GM21423 (cell line): Measurements from ENCODE around the gene TMF1.

Source experiments
- ATAC-seq: cut with Tn5 transposase; IDR thresholded peaks from one replicate; pipeline ENCODE4 v1.9.1; 2021; ENCODE audit warnings: mild to moderate bottlenecking, moderate library complexity; ENCODE audit not compliant: unreplicated experiment

TMF1 gene

DNA sequence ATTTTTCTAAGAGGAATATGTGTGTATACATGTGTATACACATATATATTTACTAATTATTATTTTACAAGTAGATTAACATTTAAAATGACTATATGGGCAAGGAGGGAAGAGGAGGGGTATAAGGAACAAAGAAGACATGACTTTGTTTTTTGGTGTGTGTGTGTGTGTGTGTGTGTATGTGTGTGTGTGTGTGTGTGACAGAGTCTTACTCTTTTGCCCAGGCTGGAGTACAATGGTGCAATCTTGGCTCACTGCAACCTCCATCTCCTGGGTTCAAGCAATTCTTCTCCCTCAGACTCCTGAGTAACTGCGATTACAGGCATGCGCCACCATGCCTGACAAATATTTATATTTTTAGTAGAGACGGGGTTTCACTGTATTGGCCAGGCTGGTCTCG is 36.0 kb downstream of the TMF1 start:
- no peak for ATAC-seq

DNA sequence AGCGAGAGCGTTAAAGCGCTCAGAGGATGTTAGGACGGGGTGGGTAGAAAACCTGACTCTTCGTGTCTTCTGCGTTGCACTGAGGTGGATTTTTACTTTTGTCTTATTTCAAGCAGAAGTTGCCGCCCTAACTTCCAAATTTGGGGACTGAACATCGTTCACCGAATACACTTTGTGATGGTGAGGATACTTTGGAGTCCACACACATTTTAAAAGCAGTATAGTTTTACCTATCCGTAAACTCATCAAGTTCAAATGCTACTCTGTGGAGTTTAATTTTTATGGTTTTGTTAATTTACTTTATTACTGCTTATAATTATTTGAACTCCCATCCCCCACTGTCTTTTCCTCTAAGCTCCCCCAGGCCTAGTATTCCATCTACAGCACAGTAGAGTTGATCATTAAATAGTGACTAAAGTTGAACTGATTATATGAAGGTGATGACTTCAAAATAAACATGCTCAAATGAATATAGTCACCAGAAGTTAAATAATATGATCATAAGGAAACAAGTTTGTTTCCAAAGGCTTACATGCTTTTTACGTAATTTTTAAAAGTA is 38.0 kb downstream of the TMF1 start:
- no peak for ATAC-seq

DNA sequence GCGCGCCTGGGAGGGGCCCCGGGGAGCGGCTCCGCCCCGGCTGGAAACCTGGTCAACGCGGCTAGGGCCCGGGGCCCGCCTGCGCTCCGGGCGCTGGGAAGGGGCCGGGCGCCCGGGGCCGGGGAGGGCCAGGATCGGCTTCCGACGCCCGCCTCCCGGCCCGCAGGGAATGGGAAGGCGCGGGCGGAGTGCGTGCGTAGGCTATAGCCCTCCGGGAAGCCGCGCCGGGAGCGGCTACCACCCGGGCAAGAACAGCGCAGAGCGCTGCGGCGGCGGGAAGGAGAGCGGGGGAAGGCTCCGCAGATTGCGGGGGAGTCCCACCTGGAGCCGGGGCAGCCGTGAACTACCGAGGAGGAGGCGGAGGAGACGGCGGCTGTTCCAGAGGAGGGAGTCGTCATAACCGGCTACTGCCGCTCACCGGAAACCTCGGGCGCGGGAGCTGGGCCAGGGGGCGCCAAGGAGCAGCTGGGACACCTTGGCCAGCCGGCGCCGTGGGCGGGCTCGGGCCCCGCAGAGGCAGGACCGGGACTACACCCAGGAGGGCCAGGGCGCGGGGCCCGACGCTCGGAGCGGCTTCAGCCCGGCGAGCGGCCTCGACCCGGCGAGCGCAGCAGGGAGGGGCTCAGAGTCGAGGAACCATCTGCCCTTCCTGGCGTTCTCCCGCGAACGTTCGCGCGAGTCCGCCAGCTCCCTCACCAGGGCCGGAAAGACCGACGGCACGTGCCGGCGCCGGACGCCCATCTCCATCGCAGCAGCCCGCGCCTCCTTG is 38.7 kb downstream of the TMF1 start, which contains the start of gene EOGT:
Gene EOGT (minus strand): TSS at position 432 of the 769 bp plus-strand sequence. CDS start 3,838 bp downstream, outside the sequence.
- ATAC-seq = peak; percentile 82

- ATAC-seq = peak; percentile 38
Observed at GRCh38 chr3:69012800-69013252, 39.3 kb downstream of the TMF1 start.

DNA sequence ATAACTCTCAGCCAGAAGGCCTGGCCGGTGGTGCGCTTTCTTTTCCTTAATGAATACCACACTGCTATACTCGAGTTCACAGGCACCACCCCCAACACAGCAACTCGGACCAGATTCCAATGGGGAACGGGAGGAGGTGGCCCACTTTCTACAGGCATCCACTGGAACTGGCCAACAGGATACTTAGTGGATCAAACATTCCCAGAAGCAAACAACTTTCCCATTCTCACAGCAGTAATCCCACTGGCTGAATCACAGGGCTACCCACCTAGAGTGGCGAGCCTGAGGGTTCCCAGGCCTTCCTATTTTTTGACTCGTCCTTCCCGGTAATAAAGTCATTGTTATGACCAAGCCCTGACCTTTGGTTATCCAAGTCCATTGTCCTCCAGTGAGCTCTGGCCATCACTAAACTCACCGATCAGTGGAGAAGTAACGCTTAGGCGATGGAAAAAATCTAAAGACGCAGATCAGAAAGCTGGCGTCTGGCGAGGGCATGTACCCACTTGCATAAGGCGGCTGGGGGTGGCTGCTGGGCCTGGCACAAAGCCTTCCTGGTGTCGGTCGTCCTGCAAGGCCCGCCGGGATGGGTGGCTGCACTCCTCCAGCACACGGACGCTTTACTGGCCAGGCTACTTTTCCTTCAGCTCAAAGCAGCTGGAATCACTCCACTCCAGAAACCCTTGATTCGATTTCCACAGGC is 39.9 kb downstream of the TMF1 start:
- no peak for ATAC-seq

GRCh38 chr3:69011096-69011730 is 40.9 kb downstream of the TMF1 start:
- no peak for ATAC-seq

DNA sequence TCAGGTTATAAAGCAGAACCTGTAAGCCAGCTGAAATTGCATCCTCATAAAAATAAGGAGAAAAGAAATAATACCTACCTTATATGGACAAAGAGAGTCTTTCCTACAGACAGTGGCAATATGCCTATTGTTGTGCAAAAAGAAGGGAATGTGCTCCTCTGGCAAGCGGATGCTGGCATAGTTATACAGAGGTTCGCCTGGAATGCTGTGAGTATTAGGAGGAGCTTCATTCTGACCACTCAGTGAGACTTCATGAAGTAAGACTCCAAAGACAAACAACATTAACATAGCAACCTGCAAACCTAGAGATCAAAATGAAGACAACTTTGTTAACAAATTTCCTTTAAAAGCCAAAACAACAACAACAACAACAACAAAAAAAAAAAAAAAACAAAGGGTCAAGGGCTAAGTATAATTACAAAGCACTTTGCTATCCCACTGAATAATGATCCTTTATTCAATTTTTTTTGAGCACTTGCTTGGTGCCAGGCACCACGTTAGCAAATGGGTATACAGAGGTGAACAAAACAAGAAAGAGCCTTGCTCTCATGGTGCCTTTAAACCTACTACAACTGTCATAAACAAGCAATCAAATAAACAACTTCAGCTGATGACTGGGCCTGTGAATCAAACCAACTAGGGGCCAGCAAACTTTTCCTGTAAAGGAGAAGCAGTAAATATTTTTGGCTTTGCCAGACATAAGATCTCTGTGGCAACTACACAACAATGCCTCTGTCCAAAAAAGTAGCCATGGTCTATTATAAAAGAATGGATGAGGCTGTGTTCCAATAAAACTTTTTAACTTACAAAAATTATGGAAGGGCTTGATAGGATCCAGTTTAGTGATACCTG is 42.3 kb downstream of the TMF1 start:
- no peak for ATAC-seq

GRCh38 chr3:69008980-69009379 is 43.2 kb downstream of the TMF1 start:
- no peak for ATAC-seq

GRCh38 chr3:69005791-69006482 is 46.2 kb downstream of the TMF1 start:
- no peak for ATAC-seq

DNA sequence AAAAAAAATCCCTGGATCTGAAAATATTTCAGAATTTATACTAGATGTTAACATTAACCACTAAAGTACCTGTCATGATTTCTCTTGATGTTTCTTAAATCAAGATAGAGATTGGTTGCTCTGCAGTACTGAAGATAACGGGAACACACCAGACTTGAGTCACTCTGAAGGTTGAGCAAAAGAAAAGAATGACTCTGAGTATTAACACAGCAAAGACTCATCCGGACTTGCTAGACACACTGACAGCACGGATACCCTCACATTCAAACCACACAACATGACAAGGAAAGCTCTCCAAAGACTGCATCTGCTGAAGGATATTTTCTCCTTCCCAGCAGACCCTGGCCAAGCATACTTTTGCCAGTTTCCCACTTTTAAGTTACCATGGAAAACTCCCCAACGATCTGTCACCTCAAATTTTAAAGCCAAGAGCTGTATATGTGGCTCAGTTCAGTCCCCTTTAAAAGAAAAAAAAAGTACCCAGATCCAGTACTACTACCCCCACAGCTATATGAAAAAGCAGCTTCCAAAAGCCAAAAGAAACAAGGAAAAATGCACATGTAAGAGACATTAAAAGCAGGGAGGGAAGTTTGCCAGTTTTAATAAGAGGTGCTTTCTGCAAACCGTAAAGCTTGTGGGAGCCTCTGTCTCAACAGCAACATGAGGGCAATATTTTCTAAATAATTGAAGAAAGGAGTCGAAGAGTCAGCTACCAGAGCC is 46.9 kb downstream of the TMF1 start:
- no peak for ATAC-seq

DNA sequence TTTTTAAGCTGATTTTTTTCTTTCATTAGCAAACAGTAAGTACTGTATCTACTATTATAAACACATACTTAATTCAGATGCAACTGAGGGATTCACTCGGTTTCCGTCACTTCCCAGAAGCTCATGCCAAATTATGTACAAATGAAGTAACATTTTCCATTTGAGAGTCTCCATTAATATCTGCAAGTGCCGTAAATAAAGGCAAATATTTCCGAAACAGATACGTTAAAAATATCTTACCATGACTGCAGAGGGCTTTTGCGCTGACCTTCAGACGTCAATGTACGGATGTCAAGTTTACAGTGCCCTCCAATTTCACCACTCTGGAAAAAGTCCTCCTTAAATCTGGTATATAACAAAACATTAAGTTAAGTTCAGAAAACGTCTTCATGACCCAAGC is 48.0 kb downstream of the TMF1 start:
- ATAC-seq = no peak

GRCh38 chr3:68999605-69000004 is 52.5 kb downstream of the TMF1 start:
- ATAC-seq = no peak

DNA sequence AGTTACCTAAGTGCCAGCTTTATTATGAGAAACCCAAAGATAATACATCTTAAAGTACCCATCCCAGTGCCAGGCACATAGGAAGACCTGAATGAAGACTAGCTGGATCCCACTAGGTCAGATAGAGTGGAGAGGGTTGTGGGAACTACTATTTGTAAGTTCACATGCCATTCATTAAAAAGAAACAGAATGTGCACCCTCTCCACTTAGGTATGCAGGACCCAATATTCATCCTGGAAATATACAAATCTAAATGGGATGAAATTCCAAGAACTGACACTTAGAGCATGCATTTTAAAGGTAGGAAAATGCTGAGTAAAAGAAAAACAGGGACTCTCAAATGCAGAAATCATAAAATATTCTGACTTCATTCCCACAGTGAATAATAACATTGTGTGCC is 53.0 kb downstream of the TMF1 start:
- no peak for ATAC-seq

DNA sequence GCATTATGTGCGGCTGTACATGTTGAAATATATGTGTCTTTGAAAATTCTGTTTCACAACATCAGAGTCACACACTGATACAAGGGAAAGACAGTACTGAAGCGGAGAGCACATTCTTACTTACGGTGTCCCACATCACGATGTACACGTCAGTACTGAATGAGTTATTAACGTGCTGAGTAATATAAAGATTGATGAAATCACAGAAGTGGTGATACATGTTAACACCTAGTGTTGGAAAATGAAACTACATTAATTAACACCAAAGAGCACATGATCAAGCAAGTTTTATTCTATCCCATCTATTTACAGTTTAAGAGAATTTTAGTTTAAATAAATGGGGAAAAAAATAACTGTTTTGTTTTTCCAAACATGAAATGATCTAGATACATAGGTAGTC is 54.2 kb downstream of the TMF1 start:
- ATAC-seq = no peak

- ATAC-seq = no peak
Observed at GRCh38 chr3:68996356-68996995, 55.7 kb downstream of the TMF1 start.

DNA sequence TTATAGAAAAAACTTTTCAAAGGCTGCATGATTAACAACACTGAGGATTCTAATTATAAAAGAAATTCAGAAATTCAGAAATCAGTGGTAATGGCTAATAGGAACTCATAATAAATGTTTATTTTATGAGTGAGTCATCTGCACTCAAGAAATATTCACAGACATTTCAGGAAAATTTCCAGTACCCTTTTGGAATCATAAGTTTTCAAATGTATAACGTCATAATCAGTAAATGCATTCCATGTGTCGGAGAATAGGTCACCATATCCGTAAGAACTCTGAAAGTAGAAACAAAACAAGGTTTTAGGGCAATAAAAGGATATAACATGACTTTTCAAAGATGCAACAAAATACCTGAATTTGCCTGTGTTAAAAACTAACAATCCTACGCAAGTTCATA is 63.4 kb downstream of the TMF1 start:
- no peak for ATAC-seq

- no peak for ATAC-seq
Observed at GRCh38 chr3:68987322-68987721, 64.8 kb downstream of the TMF1 start.

DNA sequence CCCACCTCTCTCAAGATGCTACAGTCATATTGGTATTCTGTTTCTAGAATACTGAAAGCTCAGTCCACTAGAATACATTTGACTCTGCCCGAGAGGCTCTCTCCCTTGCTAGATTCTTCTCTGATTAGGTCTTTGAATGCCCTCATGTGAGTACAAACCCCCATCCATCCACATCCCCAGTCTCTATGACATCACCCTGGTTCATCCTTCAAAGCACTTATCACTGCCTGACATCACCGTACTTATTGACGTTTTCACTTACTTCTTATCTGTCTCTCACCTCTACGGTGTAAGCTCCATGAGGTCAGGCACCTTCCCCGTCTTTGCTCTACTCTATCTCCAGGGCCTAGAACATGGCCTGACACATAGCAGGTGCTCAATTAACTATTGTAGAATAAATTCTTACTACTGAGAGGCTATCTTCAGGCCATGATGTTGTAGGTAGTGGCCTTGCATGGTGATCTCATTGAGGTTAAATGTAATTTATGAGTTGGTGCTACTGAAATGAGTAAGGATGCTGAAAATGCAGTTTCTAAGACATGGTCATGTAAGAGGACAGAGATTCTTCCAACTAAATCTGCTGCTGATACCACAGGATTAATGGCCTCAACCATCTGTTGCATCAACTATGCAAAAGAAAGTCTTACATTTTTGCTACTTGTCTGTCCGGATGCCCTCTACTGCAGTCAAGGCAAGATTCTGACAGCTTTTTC is 65.5 kb downstream of the TMF1 start:
- ATAC-seq = no peak
